ENCODE results near the gene CCDC97. TPM values are rescaled to one million over a fixed set of nuclear protein-coding genes. Genes with fewer than 3 reads are reported as not detected.

Gene CCDC97
- total RNA-seq, 1 experiment from 2014 or later, result 26.4 TPM

GRCh38 chr19:41297628-41298347 is 12.2 kb upstream of the CCDC97 start:
- H3K36me3 ChIP-seq (ENCODE audit: low read depth), result peaks cover 44% of the 10 kb centered on the region
- POLR2A ChIA-PET (ENCODE audit: unreplicated experiment), result no interaction called here
- intact Hi-C loops (cut with micrococcal nuclease; ENCODE audit: unreplicated experiment), result no loop called here
- no peaks in the 10 kb centered on the region for H3K79me2 ChIP-seq (ENCODE audit: low read depth)
- H3K27ac ChIP-seq, result no peak overlapping the region
- H3K9me2 ChIP-seq (ENCODE audit: insufficient read depth), result no peaks in the 10 kb centered on the region
- H2AFZ ChIP-seq, result no peak overlapping the region
- CTCF ChIA-PET, result no interaction called here
- no peaks in the 10 kb centered on the region for H3K4me1 ChIP-seq (replicated peaks; ENCODE audit: insufficient read depth)
- peaks cover 18% of the 10 kb centered on the region; the same call in 1 of the 2 replicates for H3F3A ChIP-seq (ENCODE audit: insufficient read depth, low read depth)
- H4K20me1 ChIP-seq (ENCODE audit: insufficient read depth), result peaks cover 15% of the 10 kb centered on the region
- no peaks in the 10 kb centered on the region for H3K9me3 ChIP-seq (ENCODE audit: insufficient read depth, low read depth)
- no peak for TF ChIP-seq CTCF (conservative IDR thresholded peaks at IDR 0.05)
- TF ChIP-seq EZH2 (IDR thresholded peaks at IDR 0.05; ENCODE audit: low read depth), result no peak
- no peak overlapping the region for H3K4me2 ChIP-seq
- no peaks in the 10 kb centered on the region for H3K27me3 ChIP-seq (ENCODE audit: insufficient read depth, low read depth)
- no TSS peak for BruUV-seq (replicated peaks)
- DNase-seq, result no peak
- H3K4me3 ChIP-seq, result no peak overlapping the region

GRCh38 chr19:41298348-41298964 is 11.5 kb upstream of the CCDC97 start:
- Histone ChIP-seq H3K36me3 (ENCODE audit: low read depth) (peaks cover 38% of the 10 kb centered on the region), H3K27ac (no peak overlapping the region), H3K4me3 (no peak overlapping the region), H3K4me1 (replicated peaks; ENCODE audit: insufficient read depth) (no peaks in the 10 kb centered on the region), H2AFZ (no peak overlapping the region), H3F3A (ENCODE audit: insufficient read depth, low read depth) (peaks cover 18% of the 10 kb centered on the region; the same call in 1 of the 2 replicates), H3K9me2 (ENCODE audit: insufficient read depth) (no peaks in the 10 kb centered on the region), H3K4me2 (no peak overlapping the region), H3K79me2 (ENCODE audit: low read depth) (no peaks in the 10 kb centered on the region), H3K27me3 (ENCODE audit: insufficient read depth, low read depth) (no peaks in the 10 kb centered on the region), H4K20me1 (ENCODE audit: insufficient read depth) (peaks cover 15% of the 10 kb centered on the region), H3K9me3 (ENCODE audit: insufficient read depth, low read depth) (no peaks in the 10 kb centered on the region)
- ChIA-PET POLR2A (ENCODE audit: unreplicated experiment) (no interaction called here), CTCF (interaction anchor here (0.6 kb wide), 1 partner anchor 57 kb away, joined by 9 read pairs; no protein-coding TSS in a partner anchor)
- no TSS peak for BruUV-seq (replicated peaks)
- DNase-seq, result no peak
- no peak for TF ChIP-seq EZH2 (IDR thresholded peaks at IDR 0.05; ENCODE audit: low read depth)
- TF ChIP-seq CTCF (conservative IDR thresholded peaks at IDR 0.05), result no peak
- intact Hi-C loops (cut with micrococcal nuclease; ENCODE audit: unreplicated experiment), result no loop called here

GRCh38 chr19:41299046-41299754 is 10.8 kb upstream of the CCDC97 start:
- no peaks in the 10 kb centered on the region for H3K27me3 ChIP-seq (ENCODE audit: insufficient read depth, low read depth)
- H3K27ac ChIP-seq, result no peak overlapping the region
- intact Hi-C loops (cut with micrococcal nuclease; ENCODE audit: unreplicated experiment), result no loop called here
- no peak overlapping the region for H3K4me2 ChIP-seq
- H3K79me2 ChIP-seq (ENCODE audit: low read depth), result no peaks in the 10 kb centered on the region
- no peaks in the 10 kb centered on the region for H3K4me1 ChIP-seq (replicated peaks; ENCODE audit: insufficient read depth)
- no peak for TF ChIP-seq CTCF (conservative IDR thresholded peaks at IDR 0.05)
- no peak for TF ChIP-seq EZH2 (IDR thresholded peaks at IDR 0.05; ENCODE audit: low read depth)
- H3K9me3 ChIP-seq (ENCODE audit: insufficient read depth, low read depth), result no peaks in the 10 kb centered on the region
- POLR2A ChIA-PET (ENCODE audit: unreplicated experiment), result no interaction called here
- BruUV-seq (replicated peaks), result no TSS peak
- peaks cover 18% of the 10 kb centered on the region; the same call in 1 of the 2 replicates for H3F3A ChIP-seq (ENCODE audit: insufficient read depth, low read depth)
- no peak overlapping the region for H2AFZ ChIP-seq
- no peak overlapping the region for H3K4me3 ChIP-seq
- peaks cover 15% of the 10 kb centered on the region for H4K20me1 ChIP-seq (ENCODE audit: insufficient read depth)
- DNase-seq, result no peak
- H3K36me3 ChIP-seq (ENCODE audit: low read depth), result peaks cover 37% of the 10 kb centered on the region
- CTCF ChIA-PET, result no interaction called here
- H3K9me2 ChIP-seq (ENCODE audit: insufficient read depth), result no peaks in the 10 kb centered on the region
